HCT116 (cell line): ENCODE data around the gene FRMPD4. TPM values are rescaled to one million over a fixed set of nuclear protein-coding genes. Genes with fewer than 3 reads are reported as not detected.

Experiments
- ATAC-seq: fragments of 200-7000 bp; cut with Tn5 transposase; 2 replicates; pipeline ENCODE4 v1.9.1; 2020; ENCODE audit warnings: mild to moderate bottlenecking, moderate library complexity
- BruUV-seq: library from RNA; stranded (reverse); fragments of 400-500 nt; replicated peaks from 2 replicates; lab custom pipeline; 2021; lab: Mats Ljungman, UMichigan
- CTCF ChIA-PET: fragments of 300-600 bp; sonication (Branson Sonifier 250); formaldehyde crosslinking; loops from one replicate; lab custom pipeline; 2021; ENCODE audit warnings: antibody characterized with exemption; lab: Charles Lee
- POLR2A ChIA-PET: fragments of 300-600, 350-600 bp; sonication (Branson Sonifier 250); formaldehyde crosslinking; loops from one replicate; lab custom pipeline; 2021; ENCODE audit warnings: antibody characterized with exemption; lab: Charles Lee
- RAD21 ChIA-PET, 2 experiments: fragments of 300-600 bp; sonication (Branson Sonifier 250); formaldehyde crosslinking; loops; one replicate each; lab custom pipeline; 2023; ENCODE audit warnings: low total read pairs in 2 of 2; ENCODE audit not compliant: uncharacterized antibody in 2 of 2, unreplicated experiment in 2 of 2, low non-redundant PET in 1 of 2; lab: Charles Lee
- DNase-seq: peaks from one replicate; pipeline ENCODE4 v3.0.0-alpha.2; 2010; ENCODE audit warnings: low read depth, low spot score
- H2AFZ ChIP-seq: fragments of 200-600 bp; shearing (Covaris generic), sonication (generic); 2 replicates; pipeline ENCODE4 v1.6.1; 2017; ENCODE audit warnings: low read depth, mixed run types, mixed read lengths, antibody characterized with exemption, low read length; ENCODE audit not compliant: poor library complexity, severe bottlenecking
- H3K27ac ChIP-seq: 2 replicates; pipeline ENCODE4 v1.5.1; 2012; ENCODE audit warnings: low read depth, low read length
- H3K27me3 ChIP-seq: fragments of 200-600 bp; sonication (generic); 2 replicates; pipeline ENCODE4 v1.6.1; 2016; ENCODE audit warnings: mixed run types, low read length, mixed read lengths; ENCODE audit not compliant: insufficient read depth
- H3K36me3 ChIP-seq, 2 experiments: fragments of 200-500 bp in 1 of 2; fragments of 200-600 bp in 1 of 2; sonication (Bioruptor generic) in 1 of 2; sonication (generic) in 1 of 2; 2 replicates each; pipeline versions ENCODE4 v1.5.1 to v1.6.1; 2014 to 2016; ENCODE audit warnings: low read length in 2 of 2, inconsistent platforms in 1 of 2, mixed read lengths in 1 of 2, mixed run types in 1 of 2; ENCODE audit not compliant: insufficient read depth in 2 of 2, control insufficient read depth in 1 of 2
- H3K4me1 ChIP-seq, 2 experiments: fragments of 200-600 bp in 1 of 2; sonication (generic) in 1 of 2; 2 replicates each; pipeline versions ENCODE4 v1.5.1 to v1.6.1; 2012 to 2017; ENCODE audit warnings: low read length in 2 of 2, inconsistent platforms in 1 of 2, mild to moderate bottlenecking in 1 of 2, mixed read lengths in 1 of 2, mixed run types in 1 of 2, moderate library complexity in 1 of 2; ENCODE audit not compliant: insufficient read depth in 2 of 2, control insufficient read depth in 1 of 2
- H3K4me2 ChIP-seq: fragments of 200-600 bp; sonication (generic); 2 replicates; pipeline ENCODE4 v1.6.1; 2017; ENCODE audit warnings: mixed run types, low read length, mixed read lengths
- H3K4me3 ChIP-seq, 2 experiments: fragments of 200-600 bp in 1 of 2; sonication (generic) in 1 of 2; replicated peaks in 1 of 2; 2 replicates each; pipeline ENCODE4 v1.5.1; 2011 to 2016; ENCODE audit warnings: low read length in 2 of 2, control low read depth in 1 of 2, low read depth in 1 of 2, mild to moderate bottlenecking in 1 of 2, mixed read lengths in 1 of 2, mixed run types in 1 of 2
- H3K79me2 ChIP-seq: fragments of 200-600 bp; sonication (generic); 2 replicates; pipeline ENCODE4 v1.6.1; 2017; ENCODE audit warnings: mild to moderate bottlenecking, mixed run types, low read length, moderate library complexity, mixed read lengths; ENCODE audit not compliant: insufficient read depth
- H3K9ac ChIP-seq: fragments of 200-600 bp; sonication (generic); 2 replicates; pipeline ENCODE4 v1.6.1; 2016; ENCODE audit warnings: low read length, mixed read lengths
- H3K9me2 ChIP-seq: fragments of 200-600 bp; sonication (generic), shearing (Covaris generic); 2 replicates; pipeline ENCODE4 v1.6.1; 2017; ENCODE audit warnings: mixed run types, mild to moderate bottlenecking, moderate library complexity; ENCODE audit not compliant: insufficient read depth
- H3K9me3 ChIP-seq, 2 experiments: fragments of 200-500 bp in 1 of 2; fragments of 200-600 bp in 1 of 2; sonication (Bioruptor generic) in 1 of 2; sonication (generic) in 1 of 2; 2 replicates each; pipeline ENCODE4 v1.6.1; 2014 to 2017; ENCODE audit warnings: low read length in 2 of 2, mixed read lengths in 2 of 2, inconsistent platforms in 1 of 2, low read depth in 1 of 2, mild to moderate bottlenecking in 1 of 2, mixed run types in 1 of 2, moderate library complexity in 1 of 2; ENCODE audit not compliant: control insufficient read depth in 1 of 2, insufficient read depth in 1 of 2
- H4K20me1 ChIP-seq: fragments of 200-600 bp; sonication (generic), shearing (Covaris generic); 2 replicates; pipeline ENCODE4 v1.6.1; 2017; ENCODE audit warnings: mixed run types, mild to moderate bottlenecking, moderate library complexity; ENCODE audit not compliant: insufficient read depth
- ATF3 ChIP-seq: IDR thresholded peaks from 2 replicates; pipeline ENCODE4 v1.6.1; 2012
- CBX3 ChIP-seq: IDR thresholded peaks from 2 replicates; pipeline ENCODE4 v1.6.1; 2012; ENCODE audit warnings: low read depth
- ELF1 ChIP-seq: IDR thresholded peaks from 2 replicates; pipeline ENCODE4 v1.6.1; 2012; ENCODE audit warnings: low read depth, borderline replicate concordance
- EZH2phosphoT487 ChIP-seq: fragments of 200-600 bp; IDR thresholded peaks from 2 replicates; pipeline ENCODE4 v1.6.1; 2018; ENCODE audit warnings: antibody characterized with exemption, borderline replicate concordance
- FOSL1 ChIP-seq: IDR thresholded peaks from 2 replicates; pipeline ENCODE4 v1.6.1; 2012; ENCODE audit warnings: low read depth
- POLR2A ChIP-seq: IDR thresholded peaks from 2 replicates; pipeline ENCODE4 v1.7.0; 2011; ENCODE audit warnings: borderline replicate concordance; ENCODE audit not compliant: insufficient read depth, insufficient read length; ENCODE audit errors: extremely low read depth
- SIN3A ChIP-seq: IDR thresholded peaks from 2 replicates; pipeline ENCODE4 v1.6.1; 2012; ENCODE audit warnings: low read depth
- SP1 ChIP-seq: IDR thresholded peaks from 2 replicates; pipeline ENCODE4 v1.6.1; 2012; ENCODE audit warnings: low read depth
- SRF ChIP-seq: IDR thresholded peaks from 2 replicates; pipeline ENCODE4 v1.6.1; 2012; ENCODE audit warnings: low read depth
- TCF7L2 ChIP-seq: IDR thresholded peaks from 2 replicates; pipeline ENCODE4 v1.7.0; 2011; ENCODE audit warnings: borderline replicate concordance, inconsistent platforms; ENCODE audit not compliant: insufficient read depth, insufficient read length; ENCODE audit errors: extremely low read depth
- YY1 ChIP-seq: IDR thresholded peaks from 2 replicates; pipeline ENCODE4 v1.6.1; 2011; ENCODE audit warnings: low read length, low read depth, moderate library complexity, mild to moderate bottlenecking; ENCODE audit not compliant: insufficient replicate concordance; ENCODE audit errors: extremely low read depth
- ZFX ChIP-seq: fragments of 450-650 bp; IDR thresholded peaks from 2 replicates; pipeline ENCODE4 v1.6.1; 2017
- intact Hi-C: fragments of 100-400 bp; cut with micrococcal nuclease; formaldehyde crosslinking; loops from 2 replicates; pipeline ENCODE4 v1.10.0; 2022
- total RNA-seq: library from RNA; stranded (reverse); gene quantifications from one replicate; pipeline ENCODE4 v1.2.1, GENCODE V29; 2021; ENCODE audit not compliant: unreplicated experiment

FRMPD4 gene
- total RNA-seq, 1 experiment from 2014 or later = not detected

- ATAC-seq = no peak
- Histone ChIP-seq H3K79me2 (no peaks in the 10 kb centered on the region), H4K20me1 (no peaks in the 10 kb centered on the region), H3K9me3 (no peaks in the 10 kb centered on the region), H3K9ac (no peak overlapping the region), H3K4me1 (no peaks in the 10 kb centered on the region), H3K27ac (no peak overlapping the region), H3K9me2 (no peaks in the 10 kb centered on the region), H3K4me3 (no peak overlapping the region), H3K36me3 (no peaks in the 10 kb centered on the region)
- ChIA-PET POLR2A (no interaction called here), CTCF (no interaction called here)
- no TSS peak for BruUV-seq
- no peak for TF ChIP-seq FOSL1
- TF ChIP-seq ZFX = no peak
- no peak for TF ChIP-seq ATF3
- TF ChIP-seq SIN3A = no peak
- no peak for TF ChIP-seq YY1
- no peak for TF ChIP-seq ELF1
- TF ChIP-seq POLR2A = no peak
- no peak for TF ChIP-seq SRF
- TF ChIP-seq CBX3 = no peak
- TF ChIP-seq TCF7L2 = no peak
- TF ChIP-seq EZH2phosphoT487 = no peak
- no peak for TF ChIP-seq SP1
- TF ChIP-seq, all 23 proteins: peak for 0
- no peak for DNase-seq
- intact Hi-C loops = no loop called here
- H3K27me3 ChIP-seq = no peaks in the 10 kb centered on the region
- RAD21 ChIA-PET = no interaction called here
- no peak overlapping the region for H2AFZ ChIP-seq
- no peak overlapping the region for H3K4me2 ChIP-seq
Observed at GRCh38 chrX:12223650-12224049, 85.4 kb downstream of the FRMPD4 start.

- Histone ChIP-seq H3K4me2 (no peak overlapping the region), H2AFZ (no peak overlapping the region), H3K36me3 (no peaks in the 10 kb centered on the region), H3K79me2 (no peaks in the 10 kb centered on the region), H4K20me1 (no peaks in the 10 kb centered on the region), H3K27ac (no peak overlapping the region), H3K9ac (no peak overlapping the region), H3K27me3 (no peaks in the 10 kb centered on the region), H3K9me3 (no peaks in the 10 kb centered on the region), H3K4me3 (no peak overlapping the region), H3K4me1 (no peaks in the 10 kb centered on the region), H3K9me2 (no peaks in the 10 kb centered on the region)
- no TSS peak for BruUV-seq
- DNase-seq (no peak), ATAC-seq (no peak)
- POLR2A ChIA-PET = no interaction called here
- TF ChIP-seq YY1 = no peak
- intact Hi-C loops = no loop called here
- RAD21 ChIA-PET = no interaction called here
- CTCF ChIA-PET = no interaction called here
Observed at GRCh38 chrX:12225107-12225506, 86.8 kb downstream of the FRMPD4 start.
